ENCODE results near the gene MT1A. TPM values are rescaled to one million over a fixed set of nuclear protein-coding genes. Genes with fewer than 3 reads are reported as not detected.

MT1A gene
- total RNA-seq, 1 experiment from 2014 or later, result 2.8 TPM

DNA sequence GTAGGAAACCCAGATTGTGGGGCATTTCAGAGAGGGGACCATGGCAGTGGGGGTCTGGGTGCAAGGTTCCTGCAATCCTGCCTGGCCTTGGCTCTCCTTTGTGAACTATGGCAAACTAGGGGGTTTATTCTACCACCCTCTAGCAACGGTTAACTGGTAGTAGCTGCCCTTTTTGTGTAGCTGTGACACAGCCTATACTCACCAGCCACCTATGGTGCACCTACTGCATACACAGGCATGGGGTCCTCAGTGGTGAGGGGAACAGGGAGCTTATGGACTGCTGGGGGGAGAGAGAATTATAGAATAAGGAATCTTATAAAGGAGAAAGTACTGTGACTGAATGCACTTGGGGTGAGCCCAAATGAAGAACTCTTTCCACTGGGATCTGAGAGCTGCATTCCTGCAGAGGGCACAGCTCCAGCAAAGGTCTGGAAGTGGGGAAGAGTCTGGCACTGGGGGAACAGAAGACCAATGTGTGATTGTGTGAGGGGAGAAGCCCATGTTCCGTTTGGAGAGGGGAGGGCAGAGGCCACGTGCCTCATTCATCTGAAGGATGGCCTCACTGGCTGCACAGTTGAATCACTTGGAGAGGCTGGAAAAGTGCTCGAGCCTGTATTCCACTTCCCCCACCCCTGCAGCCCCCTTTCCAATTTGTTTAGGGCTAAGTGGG is 45.9 kb downstream of the MT1A start:
- Mint-ChIP-seq H3K36me3 (peaks cover 30% of the 10 kb centered on the region), H3K4me1 (peaks cover 31% of the 10 kb centered on the region), H3K4me3 (peak overlapping the region; percentile 88), H3K27ac (0 out of 2 replicates have a peak overlapping the region, but pooled peaks have one; percentile 81), H3K9me3 (peaks cover 11% of the 10 kb centered on the region), H3K27me3 (ENCODE audit: low read depth) (peaks cover 17% of the 10 kb centered on the region)
- ChIA-PET CTCF (interaction anchor here (1.0 to 1.5 kb wide), 2 partner anchors 11 to 17 kb away, joined by 3 to 4 read pairs; no protein-coding TSS in a partner anchor), POLR2A (interaction anchor here (1.3 to 4.4 kb wide), 3 partner anchors 8 to 59 kb away, joined by 3 to 44 read pairs (median 14); partner anchors contain the start of genes MT1E, MT1G and MT1H)
- no peak for TF ChIP-seq RELA (CRISPR knock-in tag; IDR thresholded peaks at IDR 0.05; ENCODE audit: borderline replicate concordance)
- peak; percentile 56; the same call in 1 of the 2 replicates for TF ChIP-seq ZNF416 (CRISPR knock-in tag; IDR thresholded peaks at IDR 0.05)
- TF ChIP-seq EMX1 (CRISPR knock-in tag; IDR thresholded peaks at IDR 0.05), result peak; percentile 57; the same call in 1 of the 2 replicates
- DNase-seq (ENCODE audit: low spot score), result no peak
- ATAC-seq, result no peak

DNA sequence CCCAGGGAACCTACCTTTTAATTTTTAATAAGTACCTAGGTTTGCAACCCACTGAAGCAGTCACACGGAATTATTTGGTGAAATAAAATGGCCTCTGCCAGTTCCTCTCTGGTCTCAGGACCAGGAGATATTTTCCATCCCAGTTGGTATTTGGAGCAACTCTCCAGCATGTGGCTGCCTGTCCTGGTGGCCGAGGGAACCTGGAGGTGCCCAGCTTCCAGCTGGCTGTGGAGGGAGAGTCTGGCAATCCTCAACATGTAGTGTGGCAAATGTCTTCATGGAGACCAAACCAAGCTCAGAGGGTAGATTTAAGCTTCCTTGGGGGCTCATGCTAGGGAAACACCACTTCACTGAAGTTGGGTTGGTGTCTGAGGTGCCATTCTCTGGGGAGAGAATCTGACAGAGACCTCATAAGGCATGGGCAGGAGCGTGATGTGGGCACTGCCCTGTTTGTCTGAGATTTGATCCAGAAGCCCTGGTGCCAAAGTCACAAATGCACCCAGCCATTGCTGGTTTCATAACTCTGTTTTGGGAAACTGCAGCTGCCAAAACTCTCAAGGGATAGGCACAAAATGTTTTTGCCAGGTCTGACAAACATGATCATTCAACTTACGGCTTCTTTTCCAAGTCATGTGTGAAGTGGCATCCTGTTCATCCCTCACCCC is 46.6 kb downstream of the MT1A start:
- CTCF ChIA-PET, result interaction anchor here (1.0 to 1.5 kb wide), 2 partner anchors 11 to 17 kb away, joined by 3 to 4 read pairs; no protein-coding TSS in a partner anchor

DNA sequence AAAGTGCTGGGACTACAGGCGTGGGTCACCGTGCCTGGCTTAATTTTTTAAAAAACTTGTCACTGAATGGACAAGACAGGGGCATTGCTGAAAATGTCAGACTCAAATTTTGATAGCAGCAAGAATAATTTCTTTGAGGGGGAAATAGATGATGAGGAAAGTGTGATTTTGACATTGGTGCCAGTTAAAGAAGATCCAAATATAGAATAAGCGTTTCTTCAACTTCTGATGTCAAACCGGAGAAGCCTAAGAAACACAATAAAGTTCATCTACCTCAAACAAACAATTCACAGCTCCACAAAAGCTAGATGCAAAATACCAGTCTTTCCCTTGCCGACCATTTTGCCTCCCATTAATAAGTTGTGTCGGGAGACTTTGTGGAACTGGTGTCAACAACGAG is 48.3 kb downstream of the MT1A start:
- DNase-seq (ENCODE audit: low spot score) (no peak), ATAC-seq (no peak)
- Mint-ChIP-seq H3K9me3 (peaks cover 16% of the 10 kb centered on the region), H3K4me1 (peaks cover 21% of the 10 kb centered on the region), H3K27me3 (ENCODE audit: low read depth) (peaks cover 5% of the 10 kb centered on the region), H3K27ac (no peak overlapping the region), H3K4me3 (no peak overlapping the region), H3K36me3 (peaks cover 30% of the 10 kb centered on the region)
- ChIA-PET POLR2A (interaction anchor here (0.7 to 1.8 kb wide), 3 partner anchors 11 to 246 kb away, joined by 4 to 5 read pairs (median 4); partner anchors contain the start of gene MT1E), CTCF (no interaction called here)
- TF ChIP-seq, protein P1, sequence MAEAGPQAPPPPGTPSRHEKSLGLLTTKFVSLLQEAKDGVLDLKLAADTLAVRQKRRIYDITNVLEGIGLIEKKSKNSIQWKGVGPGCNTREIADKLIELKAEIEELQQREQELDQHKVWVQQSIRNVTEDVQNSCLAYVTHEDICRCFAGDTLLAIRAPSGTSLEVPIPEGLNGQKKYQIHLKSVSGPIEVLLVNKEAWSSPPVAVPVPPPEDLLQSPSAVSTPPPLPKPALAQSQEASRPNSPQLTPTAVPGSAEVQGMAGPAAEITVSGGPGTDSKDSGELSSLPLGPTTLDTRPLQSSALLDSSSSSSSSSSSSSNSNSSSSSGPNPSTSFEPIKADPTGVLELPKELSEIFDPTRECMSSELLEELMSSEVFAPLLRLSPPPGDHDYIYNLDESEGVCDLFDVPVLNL (CRISPR knock-in tag; IDR thresholded peaks at IDR 0.05; ENCODE audit: borderline replicate concordance, low read depth), result no peak
- TF ChIP-seq OVOL2 (CRISPR knock-in tag; IDR thresholded peaks at IDR 0.05; ENCODE audit: borderline replicate concordance) (no peak), ZNF396 (CRISPR knock-in tag; IDR thresholded peaks at IDR 0.05; ENCODE audit: borderline replicate concordance) (no peak), ZNF219 (CRISPR knock-in tag; IDR thresholded peaks at IDR 0.05; ENCODE audit: borderline replicate concordance) (no peak), CREB1 (CRISPR knock-in tag; IDR thresholded peaks at IDR 0.05) (no peak), GTF2I (CRISPR knock-in tag; conservative IDR thresholded peaks at IDR 0.05) (no peak), ZNF671 (CRISPR knock-in tag; IDR thresholded peaks at IDR 0.05) (no peak), CREM (CRISPR knock-in tag; IDR thresholded peaks at IDR 0.05) (no peak), ZNF121 (CRISPR knock-in tag; IDR thresholded peaks at IDR 0.05) (no peak), PRRX2 (CRISPR knock-in tag; IDR thresholded peaks at IDR 0.05) (no peak)
- TF ChIP-seq, protein P2, sequence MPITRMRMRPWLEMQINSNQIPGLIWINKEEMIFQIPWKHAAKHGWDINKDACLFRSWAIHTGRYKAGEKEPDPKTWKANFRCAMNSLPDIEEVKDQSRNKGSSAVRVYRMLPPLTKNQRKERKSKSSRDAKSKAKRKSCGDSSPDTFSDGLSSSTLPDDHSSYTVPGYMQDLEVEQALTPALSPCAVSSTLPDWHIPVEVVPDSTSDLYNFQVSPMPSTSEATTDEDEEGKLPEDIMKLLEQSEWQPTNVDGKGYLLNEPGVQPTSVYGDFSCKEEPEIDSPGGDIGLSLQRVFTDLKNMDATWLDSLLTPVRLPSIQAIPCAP (CRISPR knock-in tag; IDR thresholded peaks at IDR 0.05), result no peak
- TF ChIP-seq, protein P3, sequence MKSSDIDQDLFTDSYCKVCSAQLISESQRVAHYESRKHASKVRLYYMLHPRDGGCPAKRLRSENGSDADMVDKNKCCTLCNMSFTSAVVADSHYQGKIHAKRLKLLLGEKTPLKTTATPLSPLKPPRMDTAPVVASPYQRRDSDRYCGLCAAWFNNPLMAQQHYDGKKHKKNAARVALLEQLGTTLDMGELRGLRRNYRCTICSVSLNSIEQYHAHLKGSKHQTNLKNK (CRISPR knock-in tag; IDR thresholded peaks at IDR 0.05), result no peak

More for the DNA sequence above, 46.6 kb downstream of the MT1A start:
- ATAC-seq, result no peak
- no peak overlapping the region for H3K4me3 Mint-ChIP-seq
- H3K36me3 Mint-ChIP-seq, result peaks cover 30% of the 10 kb centered on the region
- no peak for DNase-seq (ENCODE audit: low spot score)
- H3K9me3 Mint-ChIP-seq, result peaks cover 11% of the 10 kb centered on the region
- 0 out of 2 replicates have a peak, but pooled peaks have one; percentile 23 for TF ChIP-seq EMX1 (CRISPR knock-in tag; IDR thresholded peaks at IDR 0.05)
- TF ChIP-seq, protein P4, sequence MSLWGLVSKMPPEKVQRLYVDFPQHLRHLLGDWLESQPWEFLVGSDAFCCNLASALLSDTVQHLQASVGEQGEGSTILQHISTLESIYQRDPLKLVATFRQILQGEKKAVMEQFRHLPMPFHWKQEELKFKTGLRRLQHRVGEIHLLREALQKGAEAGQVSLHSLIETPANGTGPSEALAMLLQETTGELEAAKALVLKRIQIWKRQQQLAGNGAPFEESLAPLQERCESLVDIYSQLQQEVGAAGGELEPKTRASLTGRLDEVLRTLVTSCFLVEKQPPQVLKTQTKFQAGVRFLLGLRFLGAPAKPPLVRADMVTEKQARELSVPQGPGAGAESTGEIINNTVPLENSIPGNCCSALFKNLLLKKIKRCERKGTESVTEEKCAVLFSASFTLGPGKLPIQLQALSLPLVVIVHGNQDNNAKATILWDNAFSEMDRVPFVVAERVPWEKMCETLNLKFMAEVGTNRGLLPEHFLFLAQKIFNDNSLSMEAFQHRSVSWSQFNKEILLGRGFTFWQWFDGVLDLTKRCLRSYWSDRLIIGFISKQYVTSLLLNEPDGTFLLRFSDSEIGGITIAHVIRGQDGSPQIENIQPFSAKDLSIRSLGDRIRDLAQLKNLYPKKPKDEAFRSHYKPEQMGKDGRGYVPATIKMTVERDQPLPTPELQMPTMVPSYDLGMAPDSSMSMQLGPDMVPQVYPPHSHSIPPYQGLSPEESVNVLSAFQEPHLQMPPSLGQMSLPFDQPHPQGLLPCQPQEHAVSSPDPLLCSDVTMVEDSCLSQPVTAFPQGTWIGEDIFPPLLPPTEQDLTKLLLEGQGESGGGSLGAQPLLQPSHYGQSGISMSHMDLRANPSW (CRISPR knock-in tag; conservative IDR thresholded peaks at IDR 0.05; ENCODE audit: low read depth), result no peak
- TF ChIP-seq, protein P5, sequence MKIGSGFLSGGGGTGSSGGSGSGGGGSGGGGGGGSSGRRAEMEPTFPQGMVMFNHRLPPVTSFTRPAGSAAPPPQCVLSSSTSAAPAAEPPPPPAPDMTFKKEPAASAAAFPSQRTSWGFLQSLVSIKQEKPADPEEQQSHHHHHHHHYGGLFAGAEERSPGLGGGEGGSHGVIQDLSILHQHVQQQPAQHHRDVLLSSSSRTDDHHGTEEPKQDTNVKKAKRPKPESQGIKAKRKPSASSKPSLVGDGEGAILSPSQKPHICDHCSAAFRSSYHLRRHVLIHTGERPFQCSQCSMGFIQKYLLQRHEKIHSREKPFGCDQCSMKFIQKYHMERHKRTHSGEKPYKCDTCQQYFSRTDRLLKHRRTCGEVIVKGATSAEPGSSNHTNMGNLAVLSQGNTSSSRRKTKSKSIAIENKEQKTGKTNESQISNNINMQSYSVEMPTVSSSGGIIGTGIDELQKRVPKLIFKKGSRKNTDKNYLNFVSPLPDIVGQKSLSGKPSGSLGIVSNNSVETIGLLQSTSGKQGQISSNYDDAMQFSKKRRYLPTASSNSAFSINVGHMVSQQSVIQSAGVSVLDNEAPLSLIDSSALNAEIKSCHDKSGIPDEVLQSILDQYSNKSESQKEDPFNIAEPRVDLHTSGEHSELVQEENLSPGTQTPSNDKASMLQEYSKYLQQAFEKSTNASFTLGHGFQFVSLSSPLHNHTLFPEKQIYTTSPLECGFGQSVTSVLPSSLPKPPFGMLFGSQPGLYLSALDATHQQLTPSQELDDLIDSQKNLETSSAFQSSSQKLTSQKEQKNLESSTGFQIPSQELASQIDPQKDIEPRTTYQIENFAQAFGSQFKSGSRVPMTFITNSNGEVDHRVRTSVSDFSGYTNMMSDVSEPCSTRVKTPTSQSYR (CRISPR knock-in tag; IDR thresholded peaks at IDR 0.05), result no peak
- H3K27ac Mint-ChIP-seq, result 0 out of 2 replicates have a peak overlapping the region, but pooled peaks have one; percentile 9
- H3K27me3 Mint-ChIP-seq (ENCODE audit: low read depth), result peaks cover 17% of the 10 kb centered on the region
- H3K4me1 Mint-ChIP-seq, result peaks cover 31% of the 10 kb centered on the region
- POLR2A ChIA-PET, result interaction anchor here (1.3 to 4.4 kb wide), 4 partner anchors 9 to 59 kb away, joined by 3 to 44 read pairs (median 10); partner anchors contain the start of genes MT1E, MT1G and MT1H
